Measurements from ENCODE around the gene THRA.

THRA gene

GRCh38 chr17:40068584-40068916, 5.8 kb downstream of the THRA start:
- Mint-ChIP-seq H3K4me1 (ENCODE audit: low read depth) (peaks cover 78% of the 10 kb centered on the region), H3K27ac (peak overlapping the region; percentile 93), H3K4me3 (peak overlapping the region; percentile 87), H3K27me3 (no peaks in the 10 kb centered on the region), H3K9me3 (ENCODE audit: low read depth) (no peaks in the 10 kb centered on the region), H3K36me3 (no peaks in the 10 kb centered on the region)

- H3K27ac Mint-ChIP-seq = peak overlapping the region; percentile 93
- H3K36me3 Mint-ChIP-seq = no peaks in the 10 kb centered on the region
- no peaks in the 10 kb centered on the region for H3K27me3 Mint-ChIP-seq
- H3K4me1 Mint-ChIP-seq (ENCODE audit: low read depth) = peaks cover 76% of the 10 kb centered on the region
- no peaks in the 10 kb centered on the region for H3K9me3 Mint-ChIP-seq (ENCODE audit: low read depth)
- H3K4me3 Mint-ChIP-seq = peak overlapping the region; percentile 87
Observed at GRCh38 chr17:40068917-40069750, 6.4 kb downstream of the THRA start.

GRCh38 chr17:40069751-40070708, 7.3 kb downstream of the THRA start:
- peak overlapping the region; percentile 87 for H3K4me3 Mint-ChIP-seq
- no peaks in the 10 kb centered on the region for H3K9me3 Mint-ChIP-seq (ENCODE audit: low read depth)
- H3K4me1 Mint-ChIP-seq (ENCODE audit: low read depth) = peaks cover 71% of the 10 kb centered on the region
- peak overlapping the region; percentile 93 for H3K27ac Mint-ChIP-seq
- no peaks in the 10 kb centered on the region for H3K36me3 Mint-ChIP-seq
- no peaks in the 10 kb centered on the region for H3K27me3 Mint-ChIP-seq

GRCh38 chr17:40070709-40071312, 8.0 kb downstream of the THRA start:
- Mint-ChIP-seq H3K27me3 (no peaks in the 10 kb centered on the region), H3K4me3 (peak overlapping the region; percentile 28), H3K36me3 (no peaks in the 10 kb centered on the region), H3K4me1 (ENCODE audit: low read depth) (peaks cover 74% of the 10 kb centered on the region), H3K27ac (peak overlapping the region; percentile 61), H3K9me3 (ENCODE audit: low read depth) (no peaks in the 10 kb centered on the region)

GRCh38 chr17:40071313-40072039, 8.7 kb downstream of the THRA start:
- Mint-ChIP-seq H3K9me3 (ENCODE audit: low read depth) (no peaks in the 10 kb centered on the region), H3K4me1 (ENCODE audit: low read depth) (peaks cover 77% of the 10 kb centered on the region), H3K36me3 (no peaks in the 10 kb centered on the region), H3K27me3 (no peaks in the 10 kb centered on the region), H3K4me3 (no peak overlapping the region), H3K27ac (peak overlapping the region; percentile 77)

- Mint-ChIP-seq H3K27ac (peak overlapping the region; percentile 77), H3K4me1 (ENCODE audit: low read depth) (peaks cover 70% of the 10 kb centered on the region), H3K36me3 (no peaks in the 10 kb centered on the region), H3K27me3 (no peaks in the 10 kb centered on the region), H3K9me3 (ENCODE audit: low read depth) (no peaks in the 10 kb centered on the region), H3K4me3 (no peak overlapping the region)
Observed at GRCh38 chr17:40072040-40072734, 9.4 kb downstream of the THRA start.

GRCh38 chr17:40072735-40073346, 10.1 kb downstream of the THRA start:
- Mint-ChIP-seq H3K4me1 (ENCODE audit: low read depth) (peaks cover 64% of the 10 kb centered on the region), H3K36me3 (no peaks in the 10 kb centered on the region), H3K9me3 (ENCODE audit: low read depth) (no peaks in the 10 kb centered on the region), H3K4me3 (no peak overlapping the region), H3K27ac (peak overlapping the region; percentile 81), H3K27me3 (no peaks in the 10 kb centered on the region)

- Mint-ChIP-seq H3K9me3 (ENCODE audit: low read depth) (no peaks in the 10 kb centered on the region), H3K4me1 (ENCODE audit: low read depth) (peaks cover 56% of the 10 kb centered on the region), H3K36me3 (no peaks in the 10 kb centered on the region), H3K4me3 (no peak overlapping the region), H3K27ac (peak overlapping the region; percentile 56), H3K27me3 (no peaks in the 10 kb centered on the region)
Observed at GRCh38 chr17:40073454-40074174, 10.8 kb downstream of the THRA start.

GRCh38 chr17:40074175-40074512, 11.4 kb downstream of the THRA start:
- Mint-ChIP-seq H3K4me1 (ENCODE audit: low read depth) (peaks cover 51% of the 10 kb centered on the region), H3K27ac (peak overlapping the region; percentile 56)

GRCh38 chr17:40074871-40075200, 12.1 kb downstream of the THRA start:
- no peaks in the 10 kb centered on the region for H3K9me3 Mint-ChIP-seq (ENCODE audit: low read depth)
- H3K27ac Mint-ChIP-seq = no peak overlapping the region
- H3K4me3 Mint-ChIP-seq = no peak overlapping the region
- peaks cover 44% of the 10 kb centered on the region for H3K4me1 Mint-ChIP-seq (ENCODE audit: low read depth)
- H3K36me3 Mint-ChIP-seq = no peaks in the 10 kb centered on the region
- no peaks in the 10 kb centered on the region for H3K27me3 Mint-ChIP-seq

More at GRCh38 chr17:40074175-40074512, 11.4 kb downstream of the THRA start:
- Mint-ChIP-seq H3K9me3 (ENCODE audit: low read depth) (no peaks in the 10 kb centered on the region), H3K4me3 (no peak overlapping the region), H3K27me3 (no peaks in the 10 kb centered on the region), H3K36me3 (no peaks in the 10 kb centered on the region)

- Mint-ChIP-seq H3K9me3 (ENCODE audit: low read depth) (no peaks in the 10 kb centered on the region), H3K4me3 (no peak overlapping the region), H3K27ac (peak overlapping the region; percentile 50), H3K27me3 (no peaks in the 10 kb centered on the region), H3K4me1 (ENCODE audit: low read depth) (peaks cover 39% of the 10 kb centered on the region), H3K36me3 (no peaks in the 10 kb centered on the region)
Observed at GRCh38 chr17:40075201-40075941, 12.6 kb downstream of the THRA start.

GRCh38 chr17:40075942-40076498, 13.3 kb downstream of the THRA start:
- Mint-ChIP-seq H3K4me3 (no peak overlapping the region), H3K4me1 (ENCODE audit: low read depth) (peaks cover 34% of the 10 kb centered on the region), H3K27me3 (no peaks in the 10 kb centered on the region), H3K27ac (peak overlapping the region; percentile 50), H3K36me3 (no peaks in the 10 kb centered on the region), H3K9me3 (ENCODE audit: low read depth) (no peaks in the 10 kb centered on the region)
